HL-60 (cell line): ENCODE results near the gene FBXO47.

Experiments used
- DNase-seq, 2 experiments: peaks; one replicate each; pipeline ENCODE4 v3.0.0-alpha.2; 2010 to 2020; ENCODE audit warnings: low read depth in 1 of 2, low spot score in 1 of 2
- H3K27ac ChIP-seq: fragments of 250-450 bp; sonication (Bioruptor Pico); replicated peaks from 2 replicates; pipeline ENCODE4 v1.5.1; 2020; ENCODE audit warnings: mild to moderate bottlenecking, moderate library complexity
- H3K27me3 ChIP-seq: fragments of 250-450 bp; sonication (Bioruptor Pico); 2 replicates; pipeline ENCODE4 v1.5.1; 2021; ENCODE audit warnings: mild to moderate bottlenecking, moderate library complexity; ENCODE audit not compliant: insufficient read depth, poor library complexity, severe bottlenecking
- H3K4me3 ChIP-seq: replicated peaks from 2 replicates; pipeline ENCODE4 v1.5.1; 2011; ENCODE audit warnings: mild to moderate bottlenecking, control low read depth, low read length; ENCODE audit not compliant: insufficient read depth
- GABPA ChIP-seq: IDR thresholded peaks from 2 replicates; pipeline ENCODE4 v1.6.1; 2012; ENCODE audit warnings: low read depth
- POLR2AphosphoS5 ChIP-seq: IDR thresholded peaks from 2 replicates; pipeline ENCODE4 v1.6.1; 2012; ENCODE audit warnings: low read depth
- SPI1 ChIP-seq: IDR thresholded peaks from 2 replicates; pipeline ENCODE4 v1.6.1; 2012; ENCODE audit warnings: low read depth, mild to moderate bottlenecking, borderline replicate concordance
- TF ChIP-seq, protein P1 (sequence below): IDR thresholded peaks from one replicate; pipeline ENCODE4 v1.5.1; 2011; ENCODE audit warnings: low read length, control low read depth, inconsistent platforms; ENCODE audit not compliant: insufficient read depth
- TF ChIP-seq, protein P2 (sequence below): IDR thresholded peaks from 2 replicates; pipeline ENCODE4 v1.6.1; 2012; ENCODE audit warnings: low read depth; ENCODE audit not compliant: insufficient replicate concordance

The FBXO47 gene

DNA sequence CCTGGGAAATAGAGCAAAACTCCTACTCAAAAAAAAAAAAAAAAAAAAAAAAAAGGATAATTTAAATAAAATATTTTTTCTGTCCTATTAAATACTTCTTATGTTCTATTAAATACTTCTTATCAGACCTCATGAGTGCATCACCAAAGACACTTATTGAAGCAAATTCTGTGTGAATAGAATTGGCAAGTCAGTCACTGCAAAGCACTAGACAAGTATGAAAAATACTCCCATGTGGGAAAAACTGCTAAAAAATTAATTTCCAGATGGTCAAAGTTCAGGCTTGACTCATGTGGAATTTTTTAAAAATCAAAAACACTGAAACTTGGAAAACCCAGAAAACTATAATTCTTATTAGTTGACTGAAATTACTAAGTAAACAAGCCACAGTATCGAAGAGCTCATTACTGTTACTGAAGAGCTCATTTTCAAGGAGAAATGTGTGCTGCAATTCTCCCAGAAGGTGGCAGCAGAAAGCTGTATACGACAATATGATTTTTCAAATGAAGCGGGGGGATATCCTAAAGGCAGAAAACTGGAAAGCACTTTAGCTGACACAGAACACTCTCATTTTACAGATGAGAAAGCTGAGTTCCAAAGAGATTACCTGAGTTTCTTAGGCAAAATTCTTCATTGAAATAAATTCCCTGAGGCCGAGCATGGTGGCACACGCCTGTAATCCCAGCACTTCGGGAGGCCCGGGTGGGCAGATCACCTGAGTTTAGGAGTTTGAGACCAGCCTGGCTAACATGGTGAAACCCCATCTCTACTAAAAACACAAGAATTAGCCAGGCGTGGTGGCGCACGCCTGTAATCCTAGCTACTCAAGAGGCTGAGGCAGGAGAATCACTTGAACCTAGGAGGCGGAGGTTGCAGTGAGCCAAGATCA is 15.9 kb upstream of the FBXO47 start:
- DNase-seq: peak; percentile 23 to 53

DNA sequence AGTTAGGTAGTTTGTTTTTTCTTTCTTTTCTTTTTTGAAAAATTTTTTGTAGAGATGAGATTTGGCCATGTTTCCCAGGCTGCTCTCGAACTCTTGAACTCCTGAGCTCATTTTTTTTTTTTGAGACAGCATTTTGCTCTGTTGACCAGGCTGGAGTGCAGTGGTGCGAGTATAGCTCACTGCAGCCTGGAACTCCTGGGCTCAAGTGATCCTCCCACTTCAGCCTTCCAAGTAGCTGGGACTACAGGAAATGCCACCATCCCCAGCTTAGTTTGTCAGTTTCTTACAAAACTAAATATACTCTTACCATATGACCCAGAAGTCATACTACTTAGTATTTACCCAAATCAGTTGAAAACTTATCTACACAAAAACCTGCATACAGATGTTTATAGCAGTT is 14.4 kb upstream of the FBXO47 start:
- TF ChIP-seq, protein P1, sequence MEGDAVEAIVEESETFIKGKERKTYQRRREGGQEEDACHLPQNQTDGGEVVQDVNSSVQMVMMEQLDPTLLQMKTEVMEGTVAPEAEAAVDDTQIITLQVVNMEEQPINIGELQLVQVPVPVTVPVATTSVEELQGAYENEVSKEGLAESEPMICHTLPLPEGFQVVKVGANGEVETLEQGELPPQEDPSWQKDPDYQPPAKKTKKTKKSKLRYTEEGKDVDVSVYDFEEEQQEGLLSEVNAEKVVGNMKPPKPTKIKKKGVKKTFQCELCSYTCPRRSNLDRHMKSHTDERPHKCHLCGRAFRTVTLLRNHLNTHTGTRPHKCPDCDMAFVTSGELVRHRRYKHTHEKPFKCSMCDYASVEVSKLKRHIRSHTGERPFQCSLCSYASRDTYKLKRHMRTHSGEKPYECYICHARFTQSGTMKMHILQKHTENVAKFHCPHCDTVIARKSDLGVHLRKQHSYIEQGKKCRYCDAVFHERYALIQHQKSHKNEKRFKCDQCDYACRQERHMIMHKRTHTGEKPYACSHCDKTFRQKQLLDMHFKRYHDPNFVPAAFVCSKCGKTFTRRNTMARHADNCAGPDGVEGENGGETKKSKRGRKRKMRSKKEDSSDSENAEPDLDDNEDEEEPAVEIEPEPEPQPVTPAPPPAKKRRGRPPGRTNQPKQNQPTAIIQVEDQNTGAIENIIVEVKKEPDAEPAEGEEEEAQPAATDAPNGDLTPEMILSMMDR: no peak
- TF ChIP-seq GABPA: no peak
- TF ChIP-seq SPI1: no peak
- TF ChIP-seq, protein P2, sequence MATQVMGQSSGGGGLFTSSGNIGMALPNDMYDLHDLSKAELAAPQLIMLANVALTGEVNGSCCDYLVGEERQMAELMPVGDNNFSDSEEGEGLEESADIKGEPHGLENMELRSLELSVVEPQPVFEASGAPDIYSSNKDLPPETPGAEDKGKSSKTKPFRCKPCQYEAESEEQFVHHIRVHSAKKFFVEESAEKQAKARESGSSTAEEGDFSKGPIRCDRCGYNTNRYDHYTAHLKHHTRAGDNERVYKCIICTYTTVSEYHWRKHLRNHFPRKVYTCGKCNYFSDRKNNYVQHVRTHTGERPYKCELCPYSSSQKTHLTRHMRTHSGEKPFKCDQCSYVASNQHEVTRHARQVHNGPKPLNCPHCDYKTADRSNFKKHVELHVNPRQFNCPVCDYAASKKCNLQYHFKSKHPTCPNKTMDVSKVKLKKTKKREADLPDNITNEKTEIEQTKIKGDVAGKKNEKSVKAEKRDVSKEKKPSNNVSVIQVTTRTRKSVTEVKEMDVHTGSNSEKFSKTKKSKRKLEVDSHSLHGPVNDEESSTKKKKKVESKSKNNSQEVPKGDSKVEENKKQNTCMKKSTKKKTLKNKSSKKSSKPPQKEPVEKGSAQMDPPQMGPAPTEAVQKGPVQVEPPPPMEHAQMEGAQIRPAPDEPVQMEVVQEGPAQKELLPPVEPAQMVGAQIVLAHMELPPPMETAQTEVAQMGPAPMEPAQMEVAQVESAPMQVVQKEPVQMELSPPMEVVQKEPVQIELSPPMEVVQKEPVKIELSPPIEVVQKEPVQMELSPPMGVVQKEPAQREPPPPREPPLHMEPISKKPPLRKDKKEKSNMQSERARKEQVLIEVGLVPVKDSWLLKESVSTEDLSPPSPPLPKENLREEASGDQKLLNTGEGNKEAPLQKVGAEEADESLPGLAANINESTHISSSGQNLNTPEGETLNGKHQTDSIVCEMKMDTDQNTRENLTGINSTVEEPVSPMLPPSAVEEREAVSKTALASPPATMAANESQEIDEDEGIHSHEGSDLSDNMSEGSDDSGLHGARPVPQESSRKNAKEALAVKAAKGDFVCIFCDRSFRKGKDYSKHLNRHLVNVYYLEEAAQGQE: no peak
- TF ChIP-seq POLR2AphosphoS5: no peak
- no peak overlapping the region for H3K27ac ChIP-seq
- DNase-seq: no peak
- no peaks in the 10 kb centered on the region for H3K27me3 ChIP-seq
- H3K4me3 ChIP-seq: no peak overlapping the region

More for the DNA sequence above, 15.9 kb upstream of the FBXO47 start:
- H3K27me3 ChIP-seq: no peaks in the 10 kb centered on the region
- no peak overlapping the region for H3K27ac ChIP-seq
- H3K4me3 ChIP-seq: no peak overlapping the region
- TF ChIP-seq GABPA: no peak
- TF ChIP-seq, protein P1: peak; percentile 64

DNA sequence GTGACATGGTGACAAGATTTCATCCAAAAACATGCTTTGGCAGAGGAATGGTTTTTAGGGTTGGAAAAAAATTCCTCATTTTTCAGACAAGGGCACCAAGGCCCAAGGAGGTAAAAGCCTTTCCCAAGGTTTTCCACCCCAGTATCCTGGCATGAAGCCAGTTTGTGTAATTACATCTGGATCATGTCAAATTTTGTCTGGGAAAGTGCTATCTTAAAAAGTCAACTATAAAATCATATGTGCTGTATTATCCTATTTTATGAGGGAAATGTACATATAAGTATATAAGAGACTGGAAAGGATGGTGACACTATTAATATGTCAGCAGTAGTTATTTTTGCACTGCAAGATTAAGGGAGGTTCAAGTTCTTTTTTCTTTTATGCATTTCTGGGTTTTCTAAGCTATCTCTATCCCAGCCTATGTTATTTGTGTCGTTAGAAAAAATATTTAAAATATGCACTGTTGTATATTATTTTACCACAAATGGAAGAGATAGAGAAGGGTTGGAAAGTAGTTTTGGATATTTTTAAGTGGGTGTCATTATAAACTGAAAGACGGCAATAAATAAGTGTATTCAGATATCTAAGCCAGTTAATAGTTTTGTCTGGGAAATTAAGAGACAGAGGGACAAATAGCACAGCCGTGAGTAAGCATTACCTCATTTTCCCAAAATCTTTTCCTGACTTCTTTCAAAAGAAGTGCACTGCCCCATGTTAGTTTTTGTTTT is 13.5 kb upstream of the FBXO47 start:
- Histone ChIP-seq H3K27me3 (no peaks in the 10 kb centered on the region), H3K27ac (no peak overlapping the region), H3K4me3 (no peak overlapping the region)
- no peak for DNase-seq
- TF ChIP-seq, protein P1: no peak
- TF ChIP-seq POLR2AphosphoS5 (no peak), GABPA (no peak), SPI1 (no peak)
- TF ChIP-seq, protein P2: no peak
